H1 (cell line): ENCODE data around the gene SERGEF. TPM values are rescaled to one million over a fixed set of nuclear protein-coding genes. Genes with fewer than 3 reads are reported as not detected.

Source experiments
- CTCF ChIA-PET: fragments of 300-600 bp; sonication (Branson Sonifier 250); formaldehyde crosslinking; loops from one replicate; lab custom pipeline; 2021; ENCODE audit not compliant: partially characterized antibody; lab: Charles Lee
- POLR2A ChIA-PET: fragments of 300-600 bp; sonication (Branson Sonifier 250); formaldehyde crosslinking; loops from one replicate; lab custom pipeline; 2021; ENCODE audit warnings: inconsistent platforms; ENCODE audit not compliant: partially characterized antibody; lab: Charles Lee
- DNase-seq, 2 experiments: peaks; one replicate each; pipeline versions ENCODE4 v3.0.0 to v3.0.0-alpha.2; 2010 to 2022; ENCODE audit warnings: low spot score in 2 of 2, low read depth in 1 of 2, mixed read lengths in 1 of 2
- FAIRE-seq: peaks from 2 replicates; lab custom pipeline; 2011; peaks lifted over from hg19 to GRCh38; lab: Jason Lieb, UNC
- H2AFZ ChIP-seq: 2 replicates; pipeline ENCODE4 v1.8.1; 2012; ENCODE audit warnings: low read length, inconsistent platforms
- H2AK5ac ChIP-seq: 2 replicates; pipeline ENCODE4 v1.6.1; 2013; ENCODE audit warnings: low read depth, low read length
- H2BK120ac ChIP-seq: replicated peaks from 2 replicates; pipeline ENCODE3; 2013; ENCODE audit warnings: low read depth, low read length, inconsistent platforms
- H2BK12ac ChIP-seq: 2 replicates; pipeline ENCODE4 v1.6.1; 2013; ENCODE audit warnings: low read depth, low read length
- H2BK15ac ChIP-seq: 2 replicates; pipeline ENCODE4 v1.6.1; 2013; ENCODE audit warnings: low read length
- H2BK20ac ChIP-seq: 2 replicates; pipeline ENCODE4 v1.6.1; 2013; ENCODE audit warnings: low read length
- H2BK5ac ChIP-seq: 2 replicates; pipeline ENCODE4 v1.6.1; 2013; ENCODE audit warnings: low read depth, low read length
- H3K14ac ChIP-seq: 2 replicates; pipeline ENCODE4 v1.6.1; 2013; ENCODE audit warnings: inconsistent platforms; ENCODE audit not compliant: insufficient read length
- H3K18ac ChIP-seq: 2 replicates; pipeline ENCODE4 v1.6.1; 2013; ENCODE audit warnings: low read length; ENCODE audit errors: extremely low read depth
- H3K23ac ChIP-seq: 2 replicates; pipeline ENCODE4 v1.6.1; 2013; ENCODE audit warnings: inconsistent platforms; ENCODE audit not compliant: insufficient read length
- H3K23me2 ChIP-seq: 2 replicates; pipeline ENCODE4 v1.6.1; 2013; ENCODE audit warnings: low read depth, low read length
- H3K27ac ChIP-seq: 2 replicates; pipeline ENCODE4 v1.6.1; 2011; ENCODE audit warnings: low read depth, low read length, inconsistent platforms
- H3K27me3 ChIP-seq, 4 experiments: replicated peaks in 1 of 4; 1 replicate in 1 of 4; 2 replicates in 3 of 4; pipeline versions ENCODE4 v1.6.1 to v1.8.1; 2011 to 2013; ENCODE audit warnings: low read length in 3 of 4, mild to moderate bottlenecking in 3 of 4, inconsistent platforms in 2 of 4, mixed read lengths in 2 of 4, moderate library complexity in 1 of 4; ENCODE audit not compliant: control insufficient read depth in 3 of 4, insufficient read depth in 3 of 4; ENCODE audit errors: extremely low read depth in 1 of 4
- H3K36me3 ChIP-seq, 4 experiments: 2 replicates each; pipeline versions ENCODE4 v1.6.1 to v1.8.1; 2011 to 2013; ENCODE audit warnings: mild to moderate bottlenecking in 4 of 4, low read length in 3 of 4, moderate library complexity in 2 of 4, control low read depth in 1 of 4, inconsistent platforms in 1 of 4; ENCODE audit not compliant: insufficient read depth in 4 of 4, control insufficient read depth in 2 of 4
- H3K4ac ChIP-seq: replicated peaks from 2 replicates; pipeline ENCODE3; 2013; ENCODE audit warnings: low read length, low read depth, mixed read lengths, inconsistent platforms; ENCODE audit not compliant: insufficient read length
- H3K4me1 ChIP-seq, 4 experiments: replicated peaks in 1 of 4; 1 replicate in 1 of 4; 2 replicates in 3 of 4; pipeline versions ENCODE4 v1.6.1 to v1.8.1; 2011 to 2013; ENCODE audit warnings: low read length in 3 of 4, inconsistent platforms in 2 of 4, mixed read lengths in 1 of 4; ENCODE audit not compliant: insufficient read depth in 4 of 4, control insufficient read depth in 3 of 4
- H3K4me2 ChIP-seq, 2 experiments: 2 replicates each; pipeline versions ENCODE4 v1.6.1 to v1.8.1; 2011 to 2013; ENCODE audit warnings: low read depth in 2 of 2, low read length in 2 of 2, control low read depth in 1 of 2, inconsistent platforms in 1 of 2, mild to moderate bottlenecking in 1 of 2; ENCODE audit not compliant: insufficient read depth in 1 of 2
- H3K4me3 ChIP-seq, 4 experiments: fragments of 200-600, 300-600 bp in 1 of 4; sonication (generic), shearing (Covaris generic), sonication (Bioruptor Twin) in 1 of 4; 2 replicates each; pipeline versions ENCODE4 v1.5.1 to v1.8.1; 2011 to 2016; ENCODE audit warnings: low read length in 4 of 4, low read depth in 3 of 4, control low read depth in 2 of 4, inconsistent platforms in 2 of 4, mild to moderate bottlenecking in 2 of 4, mixed read lengths in 1 of 4, moderate library complexity in 1 of 4; ENCODE audit not compliant: insufficient read depth in 2 of 4; ENCODE audit errors: extremely low read depth in 1 of 4
- H3K56ac ChIP-seq: replicated peaks from 2 replicates; pipeline ENCODE3; 2013; ENCODE audit warnings: low read depth, mild to moderate bottlenecking, mixed read lengths, low read length, inconsistent platforms; ENCODE audit not compliant: insufficient read length
- H3K79me1 ChIP-seq: 2 replicates; pipeline ENCODE4 v1.6.1; 2013; ENCODE audit warnings: low read depth, low read length, control low read depth
- H3K79me2 ChIP-seq, 2 experiments: 2 replicates each; pipeline versions ENCODE4 v1.6.1 to v1.8.1; 2012 to 2013; ENCODE audit warnings: low read length in 2 of 2, mild to moderate bottlenecking in 2 of 2, inconsistent platforms in 1 of 2; ENCODE audit not compliant: insufficient read depth in 2 of 2, control insufficient read depth in 1 of 2
- H3K9ac ChIP-seq, 4 experiments: replicated peaks in 1 of 4; 1 replicate in 1 of 4; 2 replicates in 3 of 4; pipeline versions ENCODE4 v1.6.1 to v1.8.1; 2011 to 2013; ENCODE audit warnings: low read depth in 3 of 4, low read length in 3 of 4, control low read depth in 2 of 4, mild to moderate bottlenecking in 2 of 4, moderate library complexity in 2 of 4, inconsistent platforms in 1 of 4; ENCODE audit errors: extremely low read depth in 1 of 4
- H3K9me3 ChIP-seq, 2 experiments: 2 replicates each; pipeline versions ENCODE4 v1.6.1 to v1.8.1; 2012 to 2013; ENCODE audit warnings: mild to moderate bottlenecking in 2 of 2, moderate library complexity in 2 of 2, control low read depth in 1 of 2, inconsistent platforms in 1 of 2, low read depth in 1 of 2, low read length in 1 of 2, mixed read lengths in 1 of 2; ENCODE audit not compliant: insufficient read depth in 2 of 2
- H4K20me1 ChIP-seq, 2 experiments: replicated peaks in 1 of 2; 2 replicates each; pipeline versions ENCODE3 to v1.8.1; 2011 to 2013; ENCODE audit warnings: inconsistent platforms in 2 of 2, low read length in 2 of 2, mild to moderate bottlenecking in 1 of 2; ENCODE audit not compliant: insufficient read depth in 2 of 2, control insufficient read depth in 1 of 2
- H4K5ac ChIP-seq: 2 replicates; pipeline ENCODE4 v1.6.1; 2013; ENCODE audit warnings: low read length, low read depth, mixed read lengths, inconsistent platforms; ENCODE audit not compliant: insufficient read length
- H4K8ac ChIP-seq: 2 replicates; pipeline ENCODE4 v1.8.0; 2013; ENCODE audit warnings: mild to moderate bottlenecking, moderate library complexity, low read length, inconsistent platforms; ENCODE audit not compliant: insufficient read depth; ENCODE audit errors: extremely low read depth
- H4K91ac ChIP-seq: replicated peaks from 2 replicates; pipeline ENCODE3; 2013; ENCODE audit warnings: low read length, mixed read lengths, inconsistent platforms; ENCODE audit not compliant: insufficient read length
- BRCA1 ChIP-seq: IDR thresholded peaks from 2 replicates; pipeline ENCODE4 v1.6.1; 2012; ENCODE audit warnings: low read depth, low read length, improper control_type of control experiment
- CBX5 ChIP-seq: fragments of 300-800, 300-1000 bp; sonication (generic); IDR thresholded peaks from 2 replicates; pipeline ENCODE4 v1.7.1; 2016; ENCODE audit warnings: antibody characterized with exemption, low read length, low read depth
- HDAC2 ChIP-seq, 2 experiments: fragments of 300-600 bp in 1 of 2; sonication (generic) in 1 of 2; IDR thresholded peaks; 2 replicates each; pipeline ENCODE4 v1.6.1; 2011 to 2012; ENCODE audit warnings: low read depth in 2 of 2, low read length in 2 of 2, mild to moderate bottlenecking in 2 of 2, moderate library complexity in 2 of 2, borderline replicate concordance in 1 of 2, inconsistent platforms in 1 of 2
- RFX5 ChIP-seq: IDR thresholded peaks from 2 replicates; pipeline ENCODE4 v1.6.1; 2011; ENCODE audit warnings: low read depth, low read length, improper control_type of control experiment, borderline replicate concordance
- SAP30 ChIP-seq: fragments of 300-600 bp; sonication (generic); IDR thresholded peaks from 2 replicates; pipeline ENCODE4 v1.7.1; 2012; ENCODE audit warnings: low read length, moderate library complexity, mild to moderate bottlenecking, inconsistent platforms; ENCODE audit not compliant: insufficient read depth, insufficient replicate concordance
- SRF ChIP-seq: IDR thresholded peaks from 2 replicates; pipeline ENCODE4 v1.6.1; 2011; ENCODE audit warnings: mild to moderate bottlenecking, low read depth, low read length, moderate library complexity
- WGBS, 2 experiments: shearing (Covaris generic) in 1 of 2; methylation state at CpG; one replicate each; pipeline versions ENCODE4 v1.1.6 to v1.1.7; 2013 to 2015; ENCODE audit warnings: low lambda C conversion rate in 2 of 2, mixed read lengths in 2 of 2, inconsistent platforms in 1 of 2, low coverage in 1 of 2, missing lambda C conversion rate in 1 of 2; ENCODE audit not compliant: insufficient replicate concordance in 2 of 2, insufficient coverage in 1 of 2, insufficient read length in 1 of 2; ENCODE audit errors: extremely low coverage in 1 of 2, missing lambda C conversion rate in 1 of 2; 5-methylcytosine and 5-hydroxymethylcytosine counted together
- polyA plus RNA-seq, 7 experiments: library from polyadenylated mRNA; depleted of rRNA in 3 of 7; stranded (reverse) in 5 of 7; unstranded in 2 of 7; fragments of >200 nt in 5 of 7; fragments of 200-250 nt in 2 of 7; gene quantifications; 1 replicate in 5 of 7; 2 replicates in 1 of 7; 4 replicates in 1 of 7; pipeline versions ENCODE4 v1.2.1 to v1.2.3, GENCODE V29; 2011 to 2013; ENCODE audit warnings: missing spikeins in 2 of 7, mixed read lengths in 2 of 7
- total RNA-seq: library from RNA; stranded (reverse); fragmentation: NEBNext Ultra II Directional; extraction: Animal tissue kit (Norgen Biotek cat#: 25700); gene quantifications from 2 replicates; pipeline ENCODE4 v1.2.1, GENCODE V29; 2021

Gene SERGEF
- total and polyA plus RNA-seq, 2 of the 8 experiments (the other 6 are each of a cell fraction or from before 2014, with no cell fraction given) = 16.6 to 28.8 TPM

DNA sequence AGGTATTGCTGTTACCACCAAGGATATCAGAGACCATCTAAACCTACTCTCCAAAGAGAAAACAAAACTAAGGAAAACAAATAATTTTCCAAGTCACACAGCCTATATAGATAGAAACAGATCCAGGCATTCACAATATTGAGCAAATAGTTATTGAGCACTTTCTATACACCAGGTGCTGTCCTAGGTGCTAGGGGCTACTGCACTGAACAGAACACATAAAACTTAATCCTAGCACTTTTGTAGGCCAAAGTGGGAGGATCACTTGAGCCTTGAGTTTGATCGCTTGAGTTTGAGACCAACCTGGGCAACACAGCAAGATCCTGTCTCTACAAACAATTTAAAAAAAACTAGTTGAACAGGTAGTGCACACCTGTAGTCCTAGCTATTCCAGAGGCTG, 44.6 kb downstream of the SERGEF start:
- no peak overlapping the region for H2BK15ac ChIP-seq
- H3K4me3 ChIP-seq = no peak overlapping the region
- ChIA-PET CTCF (interaction anchor here (0.7 to 7.0 kb wide), 7 partner anchors 11 to 238 kb away, joined by 3 to 97 read pairs (median 3); no protein-coding TSS in a partner anchor), POLR2A (no interaction called here)
- no peak overlapping the region for H4K91ac ChIP-seq
- H3K4me2 ChIP-seq = no peak overlapping the region
- H3K23me2 ChIP-seq = no peaks in the 10 kb centered on the region
- no peaks in the 10 kb centered on the region for H3K4me1 ChIP-seq
- no peak overlapping the region for H3K27ac ChIP-seq
- no peaks in the 10 kb centered on the region for H3K79me2 ChIP-seq
- no peaks in the 10 kb centered on the region; the same call in 1 of the 2 replicates for H3K79me1 ChIP-seq
- H3K4ac ChIP-seq = no peak overlapping the region
- FAIRE-seq = no peak
- peaks cover 0 to 5% (median 0%) of the 10 kb centered on the region in 4 experiments; a peak in 2 of 8 replicates for H3K36me3 ChIP-seq
- no peak overlapping the region for H2AFZ ChIP-seq
- no peak overlapping the region for H2BK12ac ChIP-seq
- no peaks in the 10 kb centered on the region for H3K27me3 ChIP-seq
- peaks cover under 1 to 3% of the 10 kb centered on the region in 2 experiments for H4K20me1 ChIP-seq
- no peak for DNase-seq
- no peak overlapping the region for H2BK20ac ChIP-seq
- H2AK5ac ChIP-seq = no peak overlapping the region
- H2BK5ac ChIP-seq = no peak overlapping the region
- no peak overlapping the region for H3K23ac ChIP-seq
- H2BK120ac ChIP-seq = no peak overlapping the region
- H4K8ac ChIP-seq = no peak overlapping the region
- no peak overlapping the region for H3K9ac ChIP-seq
- H3K18ac ChIP-seq = no peak overlapping the region
- H3K56ac ChIP-seq = no peak overlapping the region
- no peaks in the 10 kb centered on the region for H3K9me3 ChIP-seq
- 88% methylated on average over 1 of the region's 1 CpG; no CpG with 5 or more reads in 1 of the 2 experiments for WGBS, 2 experiments
- TF ChIP-seq SAP30 (no peak), RFX5 (no peak), CBX5 (no peak), BRCA1 (no peak), HDAC2 (IDR thresholded peaks at IDR 0.05; ENCODE audit: borderline replicate concordance in 1 of 2, low read depth in 2 of 2, low read length in 2 of 2) (no peak), SRF (no peak)
- no peak overlapping the region for H3K14ac ChIP-seq
- H4K5ac ChIP-seq = no peak overlapping the region
